ENCODE measurements around the gene GRID1.

Gene GRID1

GRCh38 chr10:86204421-86205305 is 161.9 kb downstream of the GRID1 start:
- DNase-seq = no peak

GRCh38 chr10:86203162-86203905 is 163.3 kb downstream of the GRID1 start:
- no peak for DNase-seq

- DNase-seq = no peak
Observed at GRCh38 chr10:86202226-86202735, 164.3 kb downstream of the GRID1 start.

GRCh38 chr10:86200867-86201266 is 165.7 kb downstream of the GRID1 start:
- no peak for DNase-seq

GRCh38 chr10:86200269-86200668 is 166.3 kb downstream of the GRID1 start:
- no peak for DNase-seq

GRCh38 chr10:86199041-86199440 is 167.6 kb downstream of the GRID1 start:
- DNase-seq = no peak

GRCh38 chr10:86198271-86198670 is 168.3 kb downstream of the GRID1 start:
- no peak for DNase-seq

GRCh38 chr10:86197166-86197790 is 169.3 kb downstream of the GRID1 start:
- no peak for DNase-seq

GRCh38 chr10:86195521-86196157 is 171.0 kb downstream of the GRID1 start:
- no peak for DNase-seq

- no peak for DNase-seq
Observed at GRCh38 chr10:86194684-86195083, 171.9 kb downstream of the GRID1 start.

GRCh38 chr10:86193841-86194240 is 172.8 kb downstream of the GRID1 start:
- no peak for DNase-seq

- no peak for DNase-seq
Observed at GRCh38 chr10:86192691-86193090, 173.9 kb downstream of the GRID1 start.

GRCh38 chr10:86192147-86192546 is 174.4 kb downstream of the GRID1 start:
- no peak for DNase-seq

- no peak for DNase-seq
Observed at GRCh38 chr10:86191686-86192085, 174.9 kb downstream of the GRID1 start.

- DNase-seq = no peak
Observed at GRCh38 chr10:86191166-86191565, 175.4 kb downstream of the GRID1 start.

GRCh38 chr10:86190291-86190690 is 176.3 kb downstream of the GRID1 start:
- no peak for DNase-seq

- DNase-seq = no peak
Observed at GRCh38 chr10:86189891-86190290, 176.7 kb downstream of the GRID1 start.

- DNase-seq = no peak
Observed at GRCh38 chr10:86188796-86189558, 177.6 kb downstream of the GRID1 start.

- no peak for DNase-seq
Observed at GRCh38 chr10:86188326-86188725, 178.3 kb downstream of the GRID1 start.

- DNase-seq = no peak
Observed at GRCh38 chr10:86187499-86188239, 178.9 kb downstream of the GRID1 start.

- DNase-seq = no peak
Observed at GRCh38 chr10:86186633-86187032, 180.0 kb downstream of the GRID1 start.

All from NCI-H774 (cell line).